IPS-NIHi7 (cell line): ENCODE results near the gene ENTREP1.
"Not testable (repeated sequence)": the region's sequence is repeated elsewhere in the genome, so short reads cannot be mapped to it uniquely, and the experiment has no call there.

Experiments
- DNase-seq: peaks from one replicate; pipeline ENCODE4 v3.0.0; 2012; ENCODE audit warnings: mixed read lengths; ENCODE audit errors: extremely low spot score

ENTREP1 gene

GRCh38 chr9:69324549-69325401 is at the start of gene ENTREP1:
Gene ENTREP1 (plus strand): TSS chr9:69325215. CDS start chr9:69325310, 95 bp downstream.
- DNase-seq, result peak; percentile 75

GRCh38 chr9:69276775-69277174 is 48.2 kb upstream of the ENTREP1 start:
- DNase-seq, result no peak

GRCh38 chr9:69279084-69279731 is 45.8 kb upstream of the ENTREP1 start:
- no peak for DNase-seq

- no peak for DNase-seq
Measured at GRCh38 chr9:69279733-69280132, 45.3 kb upstream of the ENTREP1 start.

GRCh38 chr9:69283003-69283402 is 42.0 kb upstream of the ENTREP1 start:
- no peak for DNase-seq

- DNase-seq, result no peak
Measured at GRCh38 chr9:69292078-69292477, 32.9 kb upstream of the ENTREP1 start.

GRCh38 chr9:69293156-69293555 is 31.9 kb upstream of the ENTREP1 start:
- DNase-seq, result no peak

- DNase-seq, result no peak
Measured at GRCh38 chr9:69295872-69296552, 29.0 kb upstream of the ENTREP1 start.

GRCh38 chr9:69297300-69297980 is 27.6 kb upstream of the ENTREP1 start:
- DNase-seq, result no peak

GRCh38 chr9:69299315-69299714 is 25.7 kb upstream of the ENTREP1 start:
- DNase-seq, result no peak

GRCh38 chr9:69299826-69300225 is 25.2 kb upstream of the ENTREP1 start:
- no peak for DNase-seq

GRCh38 chr9:69303331-69303730 is 21.7 kb upstream of the ENTREP1 start:
- DNase-seq, result no peak

GRCh38 chr9:69306895-69307445 is 18.0 kb upstream of the ENTREP1 start:
- DNase-seq, result not testable (repeated sequence)

GRCh38 chr9:69307446-69308205 is 17.4 kb upstream of the ENTREP1 start:
- peak; percentile 70 for DNase-seq

- DNase-seq, result no peak
Measured at GRCh38 chr9:69308206-69308931, 16.6 kb upstream of the ENTREP1 start.

- no peak for DNase-seq
Measured at GRCh38 chr9:69313175-69313574, 11.8 kb upstream of the ENTREP1 start.

- no peak for DNase-seq
Measured at GRCh38 chr9:69314547-69314946, 10.5 kb upstream of the ENTREP1 start.

GRCh38 chr9:69317081-69317480 is 7.9 kb upstream of the ENTREP1 start:
- no peak for DNase-seq

GRCh38 chr9:69317894-69318293 is 7.1 kb upstream of the ENTREP1 start:
- DNase-seq, result no peak

- no peak for DNase-seq
Measured at GRCh38 chr9:69319324-69320025, 5.5 kb upstream of the ENTREP1 start.
